ENCODE results near the gene RSPH9. TPM values are rescaled to one million over a fixed set of nuclear protein-coding genes. Genes with fewer than 3 reads are reported as not detected.

Gene RSPH9
- total and polyA plus RNA-seq, 4 donors: under 0.01 to 0.19 (median 0.12) TPM

- Histone ChIP-seq H3K4me3 (ENCODE audit: low read depth in 1 of 3, low read length in 3 of 3) (no peak overlapping the region), H3K27me3 (ENCODE audit: control insufficient read depth in 4 of 4, insufficient read depth in 4 of 4, low read length in 3 of 4) (peaks cover 0 to 2% (median 0%) of the 10 kb centered on the region in 4 donors), H3K4me1 (ENCODE audit: control insufficient read depth in 4 of 4, insufficient read depth in 4 of 4, low read length in 3 of 4) (no peaks in the 10 kb centered on the region), H3K27ac (ENCODE audit: low read depth in 1 of 2, low read length in 2 of 2) (no peak overlapping the region), H3K36me3 (ENCODE audit: control insufficient read depth in 4 of 4, insufficient read depth in 3 of 4, low read depth in 1 of 4, low read length in 3 of 4) (no peaks in the 10 kb centered on the region), H3K9ac (ENCODE audit: low read depth in 1 of 2, low read length in 2 of 2) (no peak overlapping the region), H3K9me3 (ENCODE audit: control insufficient read depth in 4 of 4, low read length in 3 of 4) (no peaks in the 10 kb centered on the region)
- no peak for DNase-seq (ENCODE audit: low spot score)
- 68% methylated on average over 5 of the region's 5 CpGs for WGBS
- no peak for TF ChIP-seq FOXA1 (IDR thresholded peaks at IDR 0.05)
- TF ChIP-seq NR2F2 (IDR thresholded peaks at IDR 0.05): no peak
- TF ChIP-seq HNF4G (IDR thresholded peaks at IDR 0.05): no peak
- no peak for TF ChIP-seq ZBTB33 (IDR thresholded peaks at IDR 0.05)
- TF ChIP-seq RAD21 (IDR thresholded peaks at IDR 0.05): no peak
- TF ChIP-seq MAX (IDR thresholded peaks at IDR 0.05): no peak
- no peak for TF ChIP-seq HNF4A (conservative IDR thresholded peaks at IDR 0.05)
- no peak for TF ChIP-seq CTCF (IDR thresholded peaks at IDR 0.05; ENCODE audit: low read depth, low read length, missing input control)
- no peak for TF ChIP-seq JUND (IDR thresholded peaks at IDR 0.05)
- TF ChIP-seq YY1 (IDR thresholded peaks at IDR 0.05): no peak
- TF ChIP-seq SP1 (IDR thresholded peaks at IDR 0.05): no peak
Measured at GRCh38 chr6:43708860-43709653, 64.2 kb downstream of the RSPH9 start.

GRCh38 chr6:43709654-43710303, 64.9 kb downstream of the RSPH9 start:
- no peak for DNase-seq (ENCODE audit: low spot score)
- WGBS: 84% methylated on average over 7 of the region's 7 CpGs
- Histone ChIP-seq H3K27me3 (ENCODE audit: control insufficient read depth in 4 of 4, insufficient read depth in 4 of 4, low read length in 3 of 4) (peaks cover 0 to 2% (median 0%) of the 10 kb centered on the region in 4 donors), H3K36me3 (ENCODE audit: control insufficient read depth in 4 of 4, insufficient read depth in 3 of 4, low read depth in 1 of 4, low read length in 3 of 4) (no peaks in the 10 kb centered on the region), H3K4me3 (ENCODE audit: low read depth in 1 of 3, low read length in 3 of 3) (no peak overlapping the region), H3K9me3 (ENCODE audit: control insufficient read depth in 4 of 4, low read length in 3 of 4) (no peaks in the 10 kb centered on the region), H3K4me1 (ENCODE audit: control insufficient read depth in 4 of 4, insufficient read depth in 4 of 4, low read length in 3 of 4) (no peaks in the 10 kb centered on the region), H3K9ac (ENCODE audit: low read depth in 1 of 2, low read length in 2 of 2) (no peak overlapping the region), H3K27ac (ENCODE audit: low read depth in 1 of 2, low read length in 2 of 2) (no peak overlapping the region)
- TF ChIP-seq MAX (IDR thresholded peaks at IDR 0.05): no peak
- no peak for TF ChIP-seq YY1 (IDR thresholded peaks at IDR 0.05)
- TF ChIP-seq REST (IDR thresholded peaks at IDR 0.05): no peak
- TF ChIP-seq HNF4A (conservative IDR thresholded peaks at IDR 0.05): no peak
- TF ChIP-seq GABPA (IDR thresholded peaks at IDR 0.05 in 1 of 2, conservative IDR thresholded peaks at IDR 0.05 in 1 of 2): no peak
- no peak for TF ChIP-seq ZBTB33 (IDR thresholded peaks at IDR 0.05)
- TF ChIP-seq CTCF (IDR thresholded peaks at IDR 0.05; ENCODE audit: low read depth, low read length, missing input control): no peak

Data from liver (tissue), 9 donors.